HCT116 (cell line): ENCODE data around the gene ARFGAP1. TPM values are rescaled to one million over a fixed set of nuclear protein-coding genes. Genes with fewer than 3 reads are reported as not detected.

ENCODE experiments used
- ATAC-seq: fragments of 200-7000 bp; cut with Tn5 transposase; 2 replicates; pipeline ENCODE4 v1.9.1; 2020; ENCODE audit warnings: mild to moderate bottlenecking, moderate library complexity
- BruUV-seq: library from RNA; stranded (reverse); fragments of 400-500 nt; replicated peaks from 2 replicates; lab custom pipeline; 2021; lab: Mats Ljungman, UMichigan
- CTCF ChIA-PET: fragments of 300-600 bp; sonication (Branson Sonifier 250); formaldehyde crosslinking; loops from one replicate; lab custom pipeline; 2021; ENCODE audit warnings: antibody characterized with exemption; lab: Charles Lee
- POLR2A ChIA-PET: fragments of 300-600, 350-600 bp; sonication (Branson Sonifier 250); formaldehyde crosslinking; loops from one replicate; lab custom pipeline; 2021; ENCODE audit warnings: antibody characterized with exemption; lab: Charles Lee
- RAD21 ChIA-PET, 2 experiments: fragments of 300-600 bp; sonication (Branson Sonifier 250); formaldehyde crosslinking; loops; one replicate each; lab custom pipeline; 2023; ENCODE audit warnings: low total read pairs in 2 of 2; ENCODE audit not compliant: uncharacterized antibody in 2 of 2, unreplicated experiment in 2 of 2, low non-redundant PET in 1 of 2; lab: Charles Lee
- DNase-seq: peaks from one replicate; pipeline ENCODE4 v3.0.0-alpha.2; 2010; ENCODE audit warnings: low read depth, low spot score
- H2AFZ ChIP-seq: fragments of 200-600 bp; shearing (Covaris generic), sonication (generic); 2 replicates; pipeline ENCODE4 v1.6.1; 2017; ENCODE audit warnings: low read depth, mixed run types, mixed read lengths, antibody characterized with exemption, low read length; ENCODE audit not compliant: poor library complexity, severe bottlenecking
- H3K27ac ChIP-seq: 2 replicates; pipeline ENCODE4 v1.5.1; 2012; ENCODE audit warnings: low read depth, low read length
- H3K27me3 ChIP-seq: fragments of 200-600 bp; sonication (generic); 2 replicates; pipeline ENCODE4 v1.6.1; 2016; ENCODE audit warnings: mixed run types, low read length, mixed read lengths; ENCODE audit not compliant: insufficient read depth
- H3K36me3 ChIP-seq, 2 experiments: fragments of 200-500 bp in 1 of 2; fragments of 200-600 bp in 1 of 2; sonication (Bioruptor generic) in 1 of 2; sonication (generic) in 1 of 2; 2 replicates each; pipeline versions ENCODE4 v1.5.1 to v1.6.1; 2014 to 2016; ENCODE audit warnings: low read length in 2 of 2, inconsistent platforms in 1 of 2, mixed read lengths in 1 of 2, mixed run types in 1 of 2; ENCODE audit not compliant: insufficient read depth in 2 of 2, control insufficient read depth in 1 of 2
- H3K4me1 ChIP-seq, 2 experiments: fragments of 200-600 bp in 1 of 2; sonication (generic) in 1 of 2; 2 replicates each; pipeline versions ENCODE4 v1.5.1 to v1.6.1; 2012 to 2017; ENCODE audit warnings: low read length in 2 of 2, inconsistent platforms in 1 of 2, mild to moderate bottlenecking in 1 of 2, mixed read lengths in 1 of 2, mixed run types in 1 of 2, moderate library complexity in 1 of 2; ENCODE audit not compliant: insufficient read depth in 2 of 2, control insufficient read depth in 1 of 2
- H3K4me2 ChIP-seq: fragments of 200-600 bp; sonication (generic); 2 replicates; pipeline ENCODE4 v1.6.1; 2017; ENCODE audit warnings: mixed run types, low read length, mixed read lengths
- H3K4me3 ChIP-seq, 2 experiments: fragments of 200-600 bp in 1 of 2; sonication (generic) in 1 of 2; replicated peaks in 1 of 2; 2 replicates each; pipeline ENCODE4 v1.5.1; 2011 to 2016; ENCODE audit warnings: low read length in 2 of 2, control low read depth in 1 of 2, low read depth in 1 of 2, mild to moderate bottlenecking in 1 of 2, mixed read lengths in 1 of 2, mixed run types in 1 of 2
- H3K79me2 ChIP-seq: fragments of 200-600 bp; sonication (generic); 2 replicates; pipeline ENCODE4 v1.6.1; 2017; ENCODE audit warnings: mild to moderate bottlenecking, mixed run types, low read length, moderate library complexity, mixed read lengths; ENCODE audit not compliant: insufficient read depth
- H3K9ac ChIP-seq: fragments of 200-600 bp; sonication (generic); 2 replicates; pipeline ENCODE4 v1.6.1; 2016; ENCODE audit warnings: low read length, mixed read lengths
- H3K9me2 ChIP-seq: fragments of 200-600 bp; sonication (generic), shearing (Covaris generic); 2 replicates; pipeline ENCODE4 v1.6.1; 2017; ENCODE audit warnings: mixed run types, mild to moderate bottlenecking, moderate library complexity; ENCODE audit not compliant: insufficient read depth
- H3K9me3 ChIP-seq, 2 experiments: fragments of 200-500 bp in 1 of 2; fragments of 200-600 bp in 1 of 2; sonication (Bioruptor generic) in 1 of 2; sonication (generic) in 1 of 2; 2 replicates each; pipeline ENCODE4 v1.6.1; 2014 to 2017; ENCODE audit warnings: low read length in 2 of 2, mixed read lengths in 2 of 2, inconsistent platforms in 1 of 2, low read depth in 1 of 2, mild to moderate bottlenecking in 1 of 2, mixed run types in 1 of 2, moderate library complexity in 1 of 2; ENCODE audit not compliant: control insufficient read depth in 1 of 2, insufficient read depth in 1 of 2
- H4K20me1 ChIP-seq: fragments of 200-600 bp; sonication (generic), shearing (Covaris generic); 2 replicates; pipeline ENCODE4 v1.6.1; 2017; ENCODE audit warnings: mixed run types, mild to moderate bottlenecking, moderate library complexity; ENCODE audit not compliant: insufficient read depth
- EGR1 ChIP-seq: IDR thresholded peaks from 2 replicates; pipeline ENCODE4 v1.6.1; 2012; ENCODE audit warnings: low read depth
- ELF1 ChIP-seq: IDR thresholded peaks from 2 replicates; pipeline ENCODE4 v1.6.1; 2012; ENCODE audit warnings: low read depth, borderline replicate concordance
- EZH2 ChIP-seq: fragments of 200-600 bp; sonication (generic); IDR thresholded peaks from 2 replicates; pipeline ENCODE4 v1.6.1; 2017; ENCODE audit warnings: antibody characterized with exemption, mixed run types
- EZH2phosphoT487 ChIP-seq: fragments of 200-600 bp; IDR thresholded peaks from 2 replicates; pipeline ENCODE4 v1.6.1; 2018; ENCODE audit warnings: antibody characterized with exemption, borderline replicate concordance
- FOSL1 ChIP-seq: IDR thresholded peaks from 2 replicates; pipeline ENCODE4 v1.6.1; 2012; ENCODE audit warnings: low read depth
- JUND ChIP-seq: IDR thresholded peaks from 2 replicates; pipeline ENCODE4 v1.6.1; 2012
- POLR2A ChIP-seq: IDR thresholded peaks from 2 replicates; pipeline ENCODE4 v1.7.0; 2011; ENCODE audit warnings: borderline replicate concordance; ENCODE audit not compliant: insufficient read depth, insufficient read length; ENCODE audit errors: extremely low read depth
- RAD21 ChIP-seq: IDR thresholded peaks from 2 replicates; pipeline ENCODE4 v1.6.1; 2012; ENCODE audit warnings: low read depth, mild to moderate bottlenecking
- SIN3A ChIP-seq: IDR thresholded peaks from 2 replicates; pipeline ENCODE4 v1.6.1; 2012; ENCODE audit warnings: low read depth
- SRF ChIP-seq: IDR thresholded peaks from 2 replicates; pipeline ENCODE4 v1.6.1; 2012; ENCODE audit warnings: low read depth
- TCF7L2 ChIP-seq: IDR thresholded peaks from 2 replicates; pipeline ENCODE4 v1.7.0; 2011; ENCODE audit warnings: borderline replicate concordance, inconsistent platforms; ENCODE audit not compliant: insufficient read depth, insufficient read length; ENCODE audit errors: extremely low read depth
- YY1 ChIP-seq: IDR thresholded peaks from 2 replicates; pipeline ENCODE4 v1.6.1; 2011; ENCODE audit warnings: low read length, low read depth, moderate library complexity, mild to moderate bottlenecking; ENCODE audit not compliant: insufficient replicate concordance; ENCODE audit errors: extremely low read depth
- ZFX ChIP-seq: fragments of 450-650 bp; IDR thresholded peaks from 2 replicates; pipeline ENCODE4 v1.6.1; 2017
- intact Hi-C: fragments of 100-400 bp; cut with micrococcal nuclease; formaldehyde crosslinking; loops from 2 replicates; pipeline ENCODE4 v1.10.0; 2022
- total RNA-seq: library from RNA; stranded (reverse); gene quantifications from one replicate; pipeline ENCODE4 v1.2.1, GENCODE V29; 2021; ENCODE audit not compliant: unreplicated experiment
- TF ChIP-seq, protein P1 (sequence below): IDR thresholded peaks from 2 replicates; pipeline ENCODE4 v1.6.1; 2012
- TF ChIP-seq, protein P2 (sequence below): IDR thresholded peaks from 2 replicates; pipeline ENCODE4 v1.6.1; 2011; ENCODE audit warnings: mild to moderate bottlenecking, low read length, moderate library complexity; ENCODE audit not compliant: insufficient replicate concordance; ENCODE audit errors: extremely low read depth
- TF ChIP-seq, protein P3 (sequence below): IDR thresholded peaks from 2 replicates; pipeline ENCODE4 v1.6.1; 2012

The ARFGAP1 gene
- total RNA-seq, 1 experiment from 2014 or later = 94.4 TPM

DNA sequence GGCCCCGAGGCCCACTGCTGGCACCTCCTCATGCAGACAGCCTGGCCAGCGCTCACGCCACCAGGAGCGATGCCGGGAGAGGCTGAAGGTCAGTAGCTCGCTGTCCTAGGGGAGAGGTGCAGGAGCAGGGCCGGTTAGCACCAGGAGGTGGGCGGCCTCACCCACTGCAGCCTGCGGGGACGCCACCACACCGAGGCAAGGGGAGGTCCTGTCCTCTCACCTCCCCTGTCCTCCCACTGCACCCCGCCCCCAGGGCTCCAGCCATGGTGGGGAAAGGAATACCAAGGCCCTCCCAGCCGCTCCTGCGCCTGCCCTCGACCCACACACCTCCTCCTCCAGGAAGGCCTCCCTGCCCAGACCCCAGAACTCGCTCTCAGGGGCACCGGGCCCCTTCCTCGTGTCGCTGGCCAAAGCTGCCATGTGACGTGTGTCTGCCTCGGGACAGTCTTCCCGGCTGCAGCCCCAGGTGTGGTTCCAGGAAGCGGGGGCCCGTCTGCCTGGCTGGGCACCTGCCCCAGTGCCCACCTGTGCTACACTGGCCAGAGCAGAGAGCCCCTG lies 24.9 kb upstream of the ARFGAP1 start:
- Histone ChIP-seq H3K4me2 (no peak overlapping the region), H3K9me2 (no peaks in the 10 kb centered on the region), H2AFZ (no peak overlapping the region), H3K9me3 (no peaks in the 10 kb centered on the region), H3K4me3 (no peak overlapping the region), H3K27ac (no peak overlapping the region), H3K9ac (no peak overlapping the region), H4K20me1 (no peaks in the 10 kb centered on the region), H3K4me1 (no peaks in the 10 kb centered on the region), H3K27me3 (no peaks in the 10 kb centered on the region), H3K79me2 (no peaks in the 10 kb centered on the region), H3K36me3 (no peaks in the 10 kb centered on the region)
- DNase-seq = no peak
- intact Hi-C loops = no loop called here
- ATAC-seq = no peak
- TF ChIP-seq JUND (no peak), EZH2phosphoT487 (no peak), SIN3A (no peak), FOSL1 (no peak), RAD21 (no peak), EGR1 (no peak), ZFX (no peak), YY1 (no peak), SRF (no peak), ELF1 (no peak), EZH2 (no peak), POLR2A (no peak), TCF7L2 (no peak)
- TF ChIP-seq, protein P1, sequence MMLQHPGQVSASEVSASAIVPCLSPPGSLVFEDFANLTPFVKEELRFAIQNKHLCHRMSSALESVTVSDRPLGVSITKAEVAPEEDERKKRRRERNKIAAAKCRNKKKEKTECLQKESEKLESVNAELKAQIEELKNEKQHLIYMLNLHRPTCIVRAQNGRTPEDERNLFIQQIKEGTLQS = no peak
- TF ChIP-seq, protein P2, sequence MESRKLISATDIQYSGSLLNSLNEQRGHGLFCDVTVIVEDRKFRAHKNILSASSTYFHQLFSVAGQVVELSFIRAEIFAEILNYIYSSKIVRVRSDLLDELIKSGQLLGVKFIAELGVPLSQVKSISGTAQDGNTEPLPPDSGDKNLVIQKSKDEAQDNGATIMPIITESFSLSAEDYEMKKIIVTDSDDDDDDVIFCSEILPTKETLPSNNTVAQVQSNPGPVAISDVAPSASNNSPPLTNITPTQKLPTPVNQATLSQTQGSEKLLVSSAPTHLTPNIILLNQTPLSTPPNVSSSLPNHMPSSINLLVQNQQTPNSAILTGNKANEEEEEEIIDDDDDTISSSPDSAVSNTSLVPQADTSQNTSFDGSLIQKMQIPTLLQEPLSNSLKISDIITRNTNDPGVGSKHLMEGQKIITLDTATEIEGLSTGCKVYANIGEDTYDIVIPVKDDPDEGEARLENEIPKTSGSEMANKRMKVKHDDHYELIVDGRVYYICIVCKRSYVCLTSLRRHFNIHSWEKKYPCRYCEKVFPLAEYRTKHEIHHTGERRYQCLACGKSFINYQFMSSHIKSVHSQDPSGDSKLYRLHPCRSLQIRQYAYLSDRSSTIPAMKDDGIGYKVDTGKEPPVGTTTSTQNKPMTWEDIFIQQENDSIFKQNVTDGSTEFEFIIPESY = no peak
- TF ChIP-seq, protein P3, sequence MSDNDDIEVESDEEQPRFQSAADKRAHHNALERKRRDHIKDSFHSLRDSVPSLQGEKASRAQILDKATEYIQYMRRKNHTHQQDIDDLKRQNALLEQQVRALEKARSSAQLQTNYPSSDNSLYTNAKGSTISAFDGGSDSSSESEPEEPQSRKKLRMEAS = no peak
- CTCF ChIA-PET = no interaction called here
- RAD21 ChIA-PET = no interaction called here
- POLR2A ChIA-PET = no interaction called here
- BruUV-seq = no TSS peak
